ENCODE data around the gene IGLL5.
"Not testable (repeated sequence)": the region's sequence is repeated elsewhere in the genome, so short reads cannot be mapped to it uniquely, and the experiment has no call there.

Gene IGLL5

GRCh38 chr22:22912988-22913253 is 25.3 kb downstream of the IGLL5 start:
- in situ Hi-C loops (cut with HindIII; ENCODE audit: low sequenced_read_pairs) = no loop called here

- in situ Hi-C loops (cut with HindIII; ENCODE audit: low sequenced_read_pairs) = no loop called here
Observed at GRCh38 chr22:22913989-22914388, 26.4 kb downstream of the IGLL5 start.

GRCh38 chr22:22914726-22915669 is 27.4 kb downstream of the IGLL5 start:
- in situ Hi-C loops (cut with HindIII; ENCODE audit: low sequenced_read_pairs) = no loop called here

GRCh38 chr22:22915670-22916035 is 28.0 kb downstream of the IGLL5 start:
- in situ Hi-C loops (cut with HindIII; ENCODE audit: low sequenced_read_pairs) = no loop called here

- in situ Hi-C loops (cut with HindIII; ENCODE audit: low sequenced_read_pairs) = no loop called here
Observed at GRCh38 chr22:22916215-22916951, 28.8 kb downstream of the IGLL5 start.

- in situ Hi-C loops (cut with HindIII; ENCODE audit: low sequenced_read_pairs) = no loop called here
Observed at GRCh38 chr22:22916952-22917290, 29.3 kb downstream of the IGLL5 start.

GRCh38 chr22:22917377-22917776 is 29.8 kb downstream of the IGLL5 start:
- in situ Hi-C loops (cut with HindIII; ENCODE audit: low sequenced_read_pairs) = no loop called here

GRCh38 chr22:22918297-22918965 is 30.8 kb downstream of the IGLL5 start:
- in situ Hi-C loops (cut with HindIII; ENCODE audit: low sequenced_read_pairs) = no loop called here

- in situ Hi-C loops (cut with HindIII; ENCODE audit: low sequenced_read_pairs) = no loop called here
Observed at GRCh38 chr22:22919041-22919440, 31.4 kb downstream of the IGLL5 start.

GRCh38 chr22:22920104-22920654 is 32.6 kb downstream of the IGLL5 start:
- in situ Hi-C loops (cut with HindIII; ENCODE audit: low sequenced_read_pairs) = no loop called here

- in situ Hi-C loops (cut with HindIII; ENCODE audit: low sequenced_read_pairs) = no loop called here
Observed at GRCh38 chr22:22920910-22921550, 33.4 kb downstream of the IGLL5 start.

GRCh38 chr22:22921575-22921974 is 34.0 kb downstream of the IGLL5 start:
- in situ Hi-C loops (cut with HindIII; ENCODE audit: low sequenced_read_pairs) = no loop called here

GRCh38 chr22:22922092-22922953 is 34.7 kb downstream of the IGLL5 start:
- in situ Hi-C loops (cut with HindIII; ENCODE audit: low sequenced_read_pairs) = not testable (repeated sequence)

- in situ Hi-C loops (cut with HindIII; ENCODE audit: low sequenced_read_pairs) = no loop called here
Observed at GRCh38 chr22:22922954-22923319, 35.3 kb downstream of the IGLL5 start.

GRCh38 chr22:22923379-22923778 is 35.8 kb downstream of the IGLL5 start:
- in situ Hi-C loops (cut with HindIII; ENCODE audit: low sequenced_read_pairs) = no loop called here

GRCh38 chr22:22923930-22924329 is 36.3 kb downstream of the IGLL5 start:
- in situ Hi-C loops (cut with HindIII; ENCODE audit: low sequenced_read_pairs) = no loop called here

- in situ Hi-C loops (cut with HindIII; ENCODE audit: low sequenced_read_pairs) = no loop called here
Observed at GRCh38 chr22:22924369-22925145, 36.9 kb downstream of the IGLL5 start.

GRCh38 chr22:22925146-22925804 is 37.7 kb downstream of the IGLL5 start:
- in situ Hi-C loops (cut with HindIII; ENCODE audit: low sequenced_read_pairs) = no loop called here

- in situ Hi-C loops (cut with HindIII; ENCODE audit: low sequenced_read_pairs) = no loop called here
Observed at GRCh38 chr22:22925805-22926369, 38.3 kb downstream of the IGLL5 start.

Measured in endothelial cell of hepatic sinusoid (primary cell).